Right renal pelvis (tissue), 4 donors: Measurements from ENCODE around the gene CCDC183. TPM values are rescaled to one million over a fixed set of nuclear protein-coding genes. Genes with fewer than 3 reads are reported as not detected.
"Not testable (repeated sequence)": the region's sequence is repeated elsewhere in the genome, so short reads cannot be mapped to it uniquely, and the experiment has no call there.

Experiments
- DNase-seq, 4 donors: peaks; one replicate each; pipeline ENCODE4 v3.0.0-alpha.2; 2013; ENCODE audit warnings: low read depth in 4 of 4, low spot score in 3 of 4, missing footprints in 1 of 4
- polyA plus RNA-seq, 4 donors: library from polyadenylated mRNA; unstranded; fragments of 120-200 nt; gene quantifications; one replicate each; pipeline ENCODE4 v1.2.1, GENCODE V29; 2013; ENCODE audit not compliant: insufficient read length in 4 of 4

Gene CCDC183
- polyA plus RNA-seq, 4 donors: 4.8 to 6.2 (median 5.2) TPM

GRCh38 chr9:136837146-136837855 lies 41.2 kb downstream of the CCDC183 start:
- DNase-seq: no peak

DNA sequence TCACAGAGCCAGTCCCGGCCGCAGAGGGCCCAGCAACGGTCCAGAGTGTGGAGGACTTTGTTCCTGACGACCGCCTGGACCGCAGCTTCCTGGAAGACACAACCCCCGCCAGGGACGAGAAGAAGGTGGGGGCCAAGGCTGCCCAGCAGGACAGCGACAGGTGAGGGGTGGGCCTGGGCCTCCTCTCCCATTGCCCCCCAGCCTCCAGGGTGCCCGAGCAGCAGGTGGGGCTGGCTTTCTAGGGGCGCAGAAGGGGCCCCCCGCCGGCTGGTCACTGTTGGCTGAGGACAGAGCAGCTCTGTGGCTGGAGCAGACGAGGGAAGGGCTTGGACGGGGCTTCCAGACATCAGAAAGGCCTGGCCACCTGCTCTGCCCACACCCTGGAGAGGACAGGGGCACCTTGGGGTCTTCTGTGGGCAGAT lies 41.7 kb downstream of the CCDC183 start:
- DNase-seq: not testable (repeated sequence)

- DNase-seq: no peak
Measured at GRCh38 chr9:136838314-136839228, 42.4 kb downstream of the CCDC183 start.

DNA sequence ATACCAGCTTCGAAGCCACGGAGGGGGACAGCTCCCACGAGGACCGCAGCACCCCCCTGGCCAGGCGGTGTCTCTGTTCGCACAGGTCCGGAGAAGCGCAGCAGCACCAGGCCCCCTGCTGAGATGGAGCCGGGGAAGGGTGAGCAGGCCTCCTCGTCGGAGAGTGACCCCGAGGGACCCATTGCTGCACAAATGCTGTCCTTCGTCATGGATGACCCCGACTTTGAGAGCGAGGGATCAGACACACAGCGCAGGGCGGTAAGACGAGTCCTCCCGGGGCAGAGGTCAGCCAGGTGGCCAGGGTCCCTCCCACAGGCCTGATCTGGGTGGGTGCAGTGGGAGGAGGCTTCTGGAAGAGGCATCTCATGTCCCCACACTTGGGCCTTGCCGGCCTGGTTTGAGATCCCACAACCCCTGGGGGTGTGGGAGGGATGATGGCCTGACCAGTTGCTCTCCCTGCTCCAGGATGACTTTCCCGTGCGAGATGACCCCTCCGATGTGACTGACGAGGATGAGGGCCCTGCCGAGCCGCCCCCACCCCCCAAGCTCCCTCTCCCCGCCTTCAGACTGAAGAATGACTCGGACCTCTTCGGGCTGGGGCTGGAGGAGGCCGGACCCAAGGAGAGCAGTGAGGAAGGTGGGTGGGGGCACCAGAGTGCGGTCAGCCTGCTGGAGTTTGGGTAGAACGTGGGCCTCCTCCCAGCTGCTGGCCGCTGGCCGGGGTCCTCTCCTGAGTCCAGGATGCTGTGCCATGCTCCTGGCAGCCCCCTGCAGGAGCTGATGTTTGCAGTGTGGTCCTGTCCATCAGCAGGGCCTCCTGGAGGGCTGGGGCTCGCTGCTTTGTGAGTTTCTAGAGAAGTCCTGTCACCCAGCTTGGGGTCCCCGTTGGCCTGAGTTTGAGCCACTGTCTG lies 43.3 kb downstream of the CCDC183 start:
- no peak for DNase-seq

GRCh38 chr9:136840140-136840876 lies 44.2 kb downstream of the CCDC183 start:
- DNase-seq: no peak

GRCh38 chr9:136840877-136841645 lies 44.9 kb downstream of the CCDC183 start:
- DNase-seq: no peak

DNA sequence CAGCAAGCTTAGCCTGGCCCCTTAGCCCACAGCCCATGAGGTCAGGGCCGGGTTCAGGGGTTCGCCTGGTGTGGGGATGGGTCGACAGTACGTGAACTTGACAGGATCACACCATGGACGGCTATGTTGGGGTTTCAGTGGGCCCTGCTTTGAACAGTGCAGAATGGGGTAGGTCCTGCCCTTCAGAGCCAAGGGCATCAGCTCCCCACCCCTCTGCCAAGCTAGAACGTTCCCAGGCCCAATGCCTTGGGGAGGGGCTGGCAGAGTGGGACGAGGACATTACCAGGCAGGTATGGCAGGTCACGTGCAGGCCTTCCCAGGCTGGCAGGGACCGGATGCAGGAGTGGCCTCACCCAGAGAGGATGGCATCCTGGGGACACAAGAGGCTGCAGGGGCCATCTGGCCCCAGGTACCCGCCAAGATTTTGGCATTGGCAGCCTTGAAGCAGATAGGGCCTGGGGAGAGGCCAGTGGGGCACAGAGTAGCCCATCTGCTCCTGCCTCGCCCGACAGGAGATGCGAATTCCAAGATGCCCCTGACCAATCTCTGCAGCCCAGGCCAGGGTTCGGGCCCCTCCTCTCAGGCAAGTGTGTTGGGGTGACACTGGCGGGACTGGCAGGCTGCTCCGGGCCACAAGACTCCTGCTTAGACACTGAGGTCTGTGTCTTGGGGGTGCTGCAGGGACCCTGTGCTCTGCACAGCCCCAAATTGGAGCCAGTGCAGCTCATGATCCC lies 45.7 kb downstream of the CCDC183 start:
- not testable (repeated sequence) for DNase-seq

DNA sequence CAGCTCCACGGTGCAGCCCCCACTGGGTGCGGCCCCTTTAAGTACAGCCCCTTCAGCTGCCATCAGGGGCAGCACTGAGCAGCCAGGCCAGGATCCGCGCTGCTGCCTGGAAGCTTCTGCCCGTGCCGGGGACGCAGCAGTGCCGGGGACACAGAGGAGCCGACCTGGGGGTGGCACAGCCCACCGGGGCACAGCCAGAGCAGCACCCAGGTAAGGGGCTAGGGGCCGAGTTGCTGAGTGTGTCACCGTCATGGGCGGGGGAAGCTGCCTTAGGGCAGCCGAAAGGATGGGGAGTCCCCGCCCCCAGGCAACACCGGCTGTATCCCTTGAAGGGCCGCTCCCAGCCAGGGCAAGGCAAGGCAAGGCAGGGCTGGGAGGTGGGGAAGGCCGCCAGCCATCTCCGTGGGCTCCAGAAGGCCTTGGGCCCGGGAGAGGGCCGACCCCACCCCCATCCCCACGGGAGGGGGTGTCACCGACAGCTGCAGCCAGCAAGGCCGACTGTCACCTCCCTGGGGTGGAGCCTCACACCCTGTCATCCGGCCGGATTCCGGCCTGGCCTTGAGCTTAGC lies 46.3 kb downstream of the CCDC183 start, which contains the start of gene AJM1:
Gene AJM1 (plus strand): TSS at position 99 of the 569 bp plus-strand sequence. CDS start 1,937 bp downstream, outside the sequence.
- DNase-seq: peak in 1 of 4 donors; percentile 65

- not testable (repeated sequence) for DNase-seq
Measured at GRCh38 chr9:136843159-136843800, 47.1 kb downstream of the CCDC183 start.

- not testable (repeated sequence) for DNase-seq
Measured at GRCh38 chr9:136843801-136844740, 47.9 kb downstream of the CCDC183 start.

GRCh38 chr9:136844761-136845464 lies 48.8 kb downstream of the CCDC183 start:
- DNase-seq: no peak

DNA sequence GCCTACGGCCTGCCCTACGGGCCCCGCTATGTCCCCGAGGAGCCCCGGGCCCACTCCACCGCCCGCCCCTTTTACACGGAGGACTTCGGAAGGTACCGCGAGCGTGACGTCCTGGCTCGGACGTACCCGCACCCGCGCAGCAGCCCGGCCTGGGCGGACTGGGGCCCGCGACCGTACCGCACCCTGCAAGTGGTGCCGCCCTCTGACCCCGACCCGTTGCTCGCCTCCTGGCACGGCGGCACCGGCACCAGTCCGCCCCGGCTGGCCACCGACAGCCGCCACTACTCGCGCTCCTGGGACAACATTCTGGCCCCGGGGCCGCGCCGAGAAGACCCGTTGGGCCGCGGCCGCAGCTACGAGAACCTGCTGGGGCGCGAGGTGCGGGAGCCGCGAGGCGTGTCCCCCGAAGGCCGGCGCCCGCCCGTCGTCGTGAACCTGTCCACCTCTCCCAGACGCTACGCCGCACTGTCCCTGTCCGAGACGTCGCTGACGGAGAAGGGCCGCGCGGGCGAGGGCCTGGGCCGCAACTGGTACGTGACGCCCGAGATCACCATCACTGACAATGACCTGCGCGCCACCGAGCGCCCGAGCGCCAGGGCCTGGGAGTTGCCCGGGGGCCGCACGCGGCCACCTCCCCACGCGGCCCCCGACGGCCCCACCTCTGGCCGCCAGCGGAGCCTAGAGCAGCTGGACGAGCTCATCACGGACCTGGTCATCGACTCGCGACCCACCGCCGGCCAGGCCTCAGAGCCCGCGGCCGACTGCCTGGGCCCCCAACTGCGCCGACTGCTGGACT lies 49.5 kb downstream of the CCDC183 start:
- no peak for DNase-seq

DNA sequence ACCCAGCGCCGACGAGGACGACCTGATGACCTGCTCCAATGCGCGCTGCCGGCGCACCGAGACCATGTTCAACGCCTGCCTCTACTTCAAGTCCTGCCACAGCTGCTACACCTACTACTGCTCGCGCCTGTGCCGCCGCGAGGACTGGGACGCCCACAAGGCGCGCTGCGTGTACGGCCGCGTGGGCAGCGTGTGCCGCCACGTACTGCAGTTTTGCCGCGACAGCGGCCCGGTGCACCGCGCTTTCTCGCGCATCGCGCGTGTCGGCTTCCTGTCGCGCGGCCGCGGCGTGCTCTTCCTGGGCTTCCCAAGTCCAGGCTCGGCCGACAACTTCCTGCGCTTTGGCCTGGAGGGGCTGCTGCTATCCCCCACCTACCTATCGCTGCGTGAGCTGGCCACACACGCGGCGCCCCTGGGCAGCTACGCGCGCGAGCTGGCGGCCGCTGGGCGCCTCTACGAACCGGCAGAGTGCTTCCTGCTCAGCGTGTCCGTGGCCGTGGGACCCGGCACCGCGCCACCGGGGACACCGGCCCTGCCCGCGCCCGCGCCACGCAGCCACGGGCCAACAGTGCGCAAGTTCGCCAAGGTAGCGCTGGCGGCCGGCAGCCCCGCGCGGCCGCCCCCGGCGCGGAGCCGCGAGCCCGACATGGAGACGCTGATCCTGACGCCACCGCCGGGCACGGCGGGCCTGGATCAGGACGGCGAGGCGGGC lies 50.4 kb downstream of the CCDC183 start:
- DNase-seq: no peak

GRCh38 chr9:136847088-136847825 lies 51.1 kb downstream of the CCDC183 start:
- no peak for DNase-seq
